ENCODE measurements around the gene MYO5B. TPM values are rescaled to one million over a fixed set of nuclear protein-coding genes. Genes with fewer than 3 reads are reported as not detected.
A peak's percentile ranks its signal among the peaks of the same experiment; 100 is the strongest.
"Not testable (repeated sequence)": the region's sequence is repeated elsewhere in the genome, so short reads cannot be mapped to it uniquely, and the experiment has no call there.

The MYO5B gene
- 10 to 100 TPM in 1 of 2 donors, 1 to 10 TPM in 1; 5.4 to 23.4 TPM for total RNA-seq
- polyA plus RNA-seq: 10 to 100 TPM; 10.3 to 12.4 TPM

DNA sequence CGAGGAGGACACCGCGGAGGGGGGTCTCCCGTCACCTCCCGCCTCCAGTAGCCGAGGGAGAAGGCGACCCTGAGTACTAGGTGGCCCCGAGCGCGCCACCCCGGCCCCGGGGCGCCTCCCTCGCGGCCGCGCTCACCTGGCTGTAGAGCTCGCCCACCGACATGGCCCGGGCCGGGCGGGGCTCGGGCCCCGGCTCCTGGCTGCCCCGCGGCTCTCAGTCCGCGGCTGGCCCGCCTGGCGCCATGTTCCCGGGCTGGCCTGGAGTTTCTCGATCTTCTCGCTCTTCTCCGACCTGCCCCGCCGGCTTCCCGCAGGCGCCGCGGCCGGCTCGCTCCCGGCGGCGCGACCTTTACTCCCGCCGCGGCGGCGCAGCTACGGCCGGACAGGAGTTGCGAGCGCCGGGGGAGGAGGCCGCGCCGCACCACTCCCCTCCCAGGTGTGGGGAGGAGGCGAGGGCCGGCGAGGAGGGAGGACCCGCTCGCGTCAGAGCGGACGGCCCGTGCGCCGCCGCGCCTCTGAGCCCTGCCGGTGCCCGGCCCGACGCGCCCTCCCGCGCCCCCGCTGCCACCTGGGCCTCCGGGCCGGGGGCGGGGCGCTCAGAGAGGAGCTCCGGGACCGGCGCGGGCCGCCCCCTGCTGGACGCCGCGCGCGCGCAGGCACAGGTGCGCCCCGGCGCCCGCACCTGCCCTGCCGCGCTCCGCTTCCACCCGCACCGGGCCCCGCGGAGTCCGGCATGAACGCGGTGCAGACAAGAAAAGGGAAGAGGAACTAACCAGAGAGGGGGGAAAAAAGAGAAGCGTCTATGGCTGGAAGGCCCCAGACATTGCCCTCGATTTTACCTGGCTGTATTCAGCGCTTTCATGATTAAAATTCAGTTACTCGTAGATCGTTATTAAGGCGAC lies at the start of gene MYO5B:
MYO5B (minus strand) TSS at position 517 of the 902 bp plus-strand sequence; CDS start at position 163, 354 bp downstream.
- Histone ChIP-seq H3K9ac (ENCODE audit: low read depth in 1 of 2, low read length in 2 of 2) (peak within 1 kb of the TSS; percentile 28 to 40), H3K27me3 (ENCODE audit: control insufficient read depth in 4 of 4, insufficient read depth in 4 of 4, low read length in 3 of 4) (no peaks in the 10 kb centered on the region), H3K9me3 (ENCODE audit: control insufficient read depth in 4 of 4, low read length in 3 of 4) (no peaks in the 10 kb centered on the region), H3K27ac (ENCODE audit: low read depth in 1 of 2, low read length in 2 of 2) (peak within 1 kb of the TSS; percentile 39 to 47), H3K4me3 (ENCODE audit: low read depth in 1 of 3, low read length in 3 of 3) (peak within 1 kb of the TSS; percentile 77 to 89 (median 88)), H3K36me3 (ENCODE audit: control insufficient read depth in 4 of 4, insufficient read depth in 3 of 4, low read depth in 1 of 4, low read length in 3 of 4) (no peaks in the 10 kb centered on the region), H3K4me1 (ENCODE audit: control insufficient read depth in 4 of 4, insufficient read depth in 4 of 4, low read length in 3 of 4) (peaks cover 2 to 18% (median 11%) of the 10 kb centered on the region in 4 donors)
- TF ChIP-seq EGR1 (IDR thresholded peaks at IDR 0.05; ENCODE audit: low read depth in 2 of 2) (peak in 1 of 2 donors; percentile 18), SP1 (IDR thresholded peaks at IDR 0.05) (no peak), HNF4A (conservative IDR thresholded peaks at IDR 0.05) (no peak), RAD21 (IDR thresholded peaks at IDR 0.05) (peak in 1 of 2 donors; percentile 46)
- TF ChIP-seq, protein P1, sequence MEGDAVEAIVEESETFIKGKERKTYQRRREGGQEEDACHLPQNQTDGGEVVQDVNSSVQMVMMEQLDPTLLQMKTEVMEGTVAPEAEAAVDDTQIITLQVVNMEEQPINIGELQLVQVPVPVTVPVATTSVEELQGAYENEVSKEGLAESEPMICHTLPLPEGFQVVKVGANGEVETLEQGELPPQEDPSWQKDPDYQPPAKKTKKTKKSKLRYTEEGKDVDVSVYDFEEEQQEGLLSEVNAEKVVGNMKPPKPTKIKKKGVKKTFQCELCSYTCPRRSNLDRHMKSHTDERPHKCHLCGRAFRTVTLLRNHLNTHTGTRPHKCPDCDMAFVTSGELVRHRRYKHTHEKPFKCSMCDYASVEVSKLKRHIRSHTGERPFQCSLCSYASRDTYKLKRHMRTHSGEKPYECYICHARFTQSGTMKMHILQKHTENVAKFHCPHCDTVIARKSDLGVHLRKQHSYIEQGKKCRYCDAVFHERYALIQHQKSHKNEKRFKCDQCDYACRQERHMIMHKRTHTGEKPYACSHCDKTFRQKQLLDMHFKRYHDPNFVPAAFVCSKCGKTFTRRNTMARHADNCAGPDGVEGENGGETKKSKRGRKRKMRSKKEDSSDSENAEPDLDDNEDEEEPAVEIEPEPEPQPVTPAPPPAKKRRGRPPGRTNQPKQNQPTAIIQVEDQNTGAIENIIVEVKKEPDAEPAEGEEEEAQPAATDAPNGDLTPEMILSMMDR (IDR thresholded peaks at IDR 0.05; ENCODE audit: low read depth, low read length, missing input control): peak; percentile 69
- peak; percentile 59 for DNase-seq (ENCODE audit: low spot score)
- under 1% methylated on average over 115 of the region's 115 CpGs for WGBS

DNA sequence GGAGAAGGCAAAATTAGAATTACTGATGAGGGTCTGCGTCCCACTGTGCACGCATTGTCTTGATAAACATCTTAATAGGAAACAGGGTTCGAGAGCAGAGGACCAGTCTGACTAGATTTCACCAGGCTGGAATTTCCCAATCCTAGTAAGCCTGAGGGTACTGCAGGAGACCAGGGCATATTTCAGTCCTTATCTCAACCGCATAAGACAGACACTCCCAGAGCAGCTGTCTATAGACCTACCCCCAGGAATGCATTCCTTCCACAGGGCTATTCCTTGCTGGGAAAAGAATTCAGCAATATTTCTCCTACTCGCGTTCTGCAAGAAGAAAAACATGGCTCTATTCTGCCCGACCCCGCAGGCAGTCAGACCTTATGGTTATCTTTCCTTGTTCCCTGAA lies 46.8 kb upstream of the MYO5B start:
- H3K9me3 ChIP-seq (ENCODE audit: control insufficient read depth in 4 of 4, low read length in 3 of 4); H3K36me3 ChIP-seq (ENCODE audit: control insufficient read depth in 4 of 4, insufficient read depth in 3 of 4, low read depth in 1 of 4, low read length in 3 of 4); DNase-seq (ENCODE audit: low spot score); H3K4me1 ChIP-seq (ENCODE audit: control insufficient read depth in 4 of 4, insufficient read depth in 4 of 4, low read length in 3 of 4); H3K27me3 ChIP-seq (ENCODE audit: control insufficient read depth in 4 of 4, insufficient read depth in 4 of 4, low read length in 3 of 4); H3K4me3 ChIP-seq (ENCODE audit: low read depth in 1 of 3, low read length in 3 of 3); H3K27ac ChIP-seq (ENCODE audit: low read depth in 1 of 2, low read length in 2 of 2); H3K9ac ChIP-seq (ENCODE audit: low read depth in 1 of 2, low read length in 2 of 2): not testable (repeated sequence)
- WGBS: 78% methylated on average over 8 of the region's 8 CpGs

DNA sequence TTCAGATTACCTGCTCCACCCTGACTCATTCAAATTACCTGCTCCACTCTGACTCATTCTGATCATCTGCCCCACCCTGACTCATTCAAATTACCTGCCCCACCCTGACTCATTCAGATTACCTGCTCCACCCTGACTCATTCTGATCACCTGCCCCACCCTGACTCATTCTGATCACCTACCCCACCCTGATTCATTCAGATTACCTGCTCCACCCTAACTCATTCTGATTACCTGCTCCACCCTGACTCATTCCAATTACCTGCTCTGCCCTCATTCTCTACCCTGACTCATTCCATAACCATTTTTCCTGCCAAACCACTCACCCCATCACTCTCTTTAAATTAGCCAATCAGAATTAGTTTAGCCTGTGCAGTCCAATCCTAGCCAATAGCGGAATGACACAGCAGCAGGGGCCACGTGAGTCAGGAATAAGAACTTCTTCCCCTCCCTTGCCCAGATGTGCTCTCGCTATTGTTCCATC lies 45.2 kb upstream of the MYO5B start:
- no peak for DNase-seq (ENCODE audit: low spot score)
- H3K4me1 ChIP-seq (ENCODE audit: control insufficient read depth in 4 of 4, insufficient read depth in 4 of 4, low read length in 3 of 4): no peaks in the 10 kb centered on the region
- H3K27ac ChIP-seq (ENCODE audit: low read depth in 1 of 2, low read length in 2 of 2): no peak overlapping the region
- H3K4me3 ChIP-seq (ENCODE audit: low read depth in 1 of 3, low read length in 3 of 3): no peak overlapping the region
- H3K36me3 ChIP-seq (ENCODE audit: control insufficient read depth in 4 of 4, insufficient read depth in 3 of 4, low read depth in 1 of 4, low read length in 3 of 4): no peaks in the 10 kb centered on the region
- H3K9me3 ChIP-seq (ENCODE audit: control insufficient read depth in 4 of 4, low read length in 3 of 4): no peaks in the 10 kb centered on the region
- WGBS: 90% methylated on average over 3 of the region's 3 CpGs
- no peak overlapping the region for H3K9ac ChIP-seq (ENCODE audit: low read depth in 1 of 2, low read length in 2 of 2)
- H3K27me3 ChIP-seq (ENCODE audit: control insufficient read depth in 4 of 4, insufficient read depth in 4 of 4, low read length in 3 of 4): no peaks in the 10 kb centered on the region
- TF ChIP-seq TAF1 (conservative IDR thresholded peaks at IDR 0.05): no peak
- no peak for TF ChIP-seq HNF4A (conservative IDR thresholded peaks at IDR 0.05)
- no peak for TF ChIP-seq FOXA2 (IDR thresholded peaks at IDR 0.05)
- TF ChIP-seq RAD21 (IDR thresholded peaks at IDR 0.05): no peak
- TF ChIP-seq NR2F2 (IDR thresholded peaks at IDR 0.05): no peak
- no peak for TF ChIP-seq SP1 (IDR thresholded peaks at IDR 0.05)
- no peak for TF ChIP-seq EGR1 (IDR thresholded peaks at IDR 0.05; ENCODE audit: low read depth in 2 of 2)
- no peak for TF ChIP-seq HNF4G (IDR thresholded peaks at IDR 0.05)
- TF ChIP-seq, protein P2, sequence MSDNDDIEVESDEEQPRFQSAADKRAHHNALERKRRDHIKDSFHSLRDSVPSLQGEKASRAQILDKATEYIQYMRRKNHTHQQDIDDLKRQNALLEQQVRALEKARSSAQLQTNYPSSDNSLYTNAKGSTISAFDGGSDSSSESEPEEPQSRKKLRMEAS (IDR thresholded peaks at IDR 0.05): no peak
- TF ChIP-seq, protein P3, sequence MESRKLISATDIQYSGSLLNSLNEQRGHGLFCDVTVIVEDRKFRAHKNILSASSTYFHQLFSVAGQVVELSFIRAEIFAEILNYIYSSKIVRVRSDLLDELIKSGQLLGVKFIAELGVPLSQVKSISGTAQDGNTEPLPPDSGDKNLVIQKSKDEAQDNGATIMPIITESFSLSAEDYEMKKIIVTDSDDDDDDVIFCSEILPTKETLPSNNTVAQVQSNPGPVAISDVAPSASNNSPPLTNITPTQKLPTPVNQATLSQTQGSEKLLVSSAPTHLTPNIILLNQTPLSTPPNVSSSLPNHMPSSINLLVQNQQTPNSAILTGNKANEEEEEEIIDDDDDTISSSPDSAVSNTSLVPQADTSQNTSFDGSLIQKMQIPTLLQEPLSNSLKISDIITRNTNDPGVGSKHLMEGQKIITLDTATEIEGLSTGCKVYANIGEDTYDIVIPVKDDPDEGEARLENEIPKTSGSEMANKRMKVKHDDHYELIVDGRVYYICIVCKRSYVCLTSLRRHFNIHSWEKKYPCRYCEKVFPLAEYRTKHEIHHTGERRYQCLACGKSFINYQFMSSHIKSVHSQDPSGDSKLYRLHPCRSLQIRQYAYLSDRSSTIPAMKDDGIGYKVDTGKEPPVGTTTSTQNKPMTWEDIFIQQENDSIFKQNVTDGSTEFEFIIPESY (IDR thresholded peaks at IDR 0.05): no peak
- TF ChIP-seq, protein P4, sequence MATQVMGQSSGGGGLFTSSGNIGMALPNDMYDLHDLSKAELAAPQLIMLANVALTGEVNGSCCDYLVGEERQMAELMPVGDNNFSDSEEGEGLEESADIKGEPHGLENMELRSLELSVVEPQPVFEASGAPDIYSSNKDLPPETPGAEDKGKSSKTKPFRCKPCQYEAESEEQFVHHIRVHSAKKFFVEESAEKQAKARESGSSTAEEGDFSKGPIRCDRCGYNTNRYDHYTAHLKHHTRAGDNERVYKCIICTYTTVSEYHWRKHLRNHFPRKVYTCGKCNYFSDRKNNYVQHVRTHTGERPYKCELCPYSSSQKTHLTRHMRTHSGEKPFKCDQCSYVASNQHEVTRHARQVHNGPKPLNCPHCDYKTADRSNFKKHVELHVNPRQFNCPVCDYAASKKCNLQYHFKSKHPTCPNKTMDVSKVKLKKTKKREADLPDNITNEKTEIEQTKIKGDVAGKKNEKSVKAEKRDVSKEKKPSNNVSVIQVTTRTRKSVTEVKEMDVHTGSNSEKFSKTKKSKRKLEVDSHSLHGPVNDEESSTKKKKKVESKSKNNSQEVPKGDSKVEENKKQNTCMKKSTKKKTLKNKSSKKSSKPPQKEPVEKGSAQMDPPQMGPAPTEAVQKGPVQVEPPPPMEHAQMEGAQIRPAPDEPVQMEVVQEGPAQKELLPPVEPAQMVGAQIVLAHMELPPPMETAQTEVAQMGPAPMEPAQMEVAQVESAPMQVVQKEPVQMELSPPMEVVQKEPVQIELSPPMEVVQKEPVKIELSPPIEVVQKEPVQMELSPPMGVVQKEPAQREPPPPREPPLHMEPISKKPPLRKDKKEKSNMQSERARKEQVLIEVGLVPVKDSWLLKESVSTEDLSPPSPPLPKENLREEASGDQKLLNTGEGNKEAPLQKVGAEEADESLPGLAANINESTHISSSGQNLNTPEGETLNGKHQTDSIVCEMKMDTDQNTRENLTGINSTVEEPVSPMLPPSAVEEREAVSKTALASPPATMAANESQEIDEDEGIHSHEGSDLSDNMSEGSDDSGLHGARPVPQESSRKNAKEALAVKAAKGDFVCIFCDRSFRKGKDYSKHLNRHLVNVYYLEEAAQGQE (IDR thresholded peaks at IDR 0.05): no peak
- TF ChIP-seq FOXA1 (IDR thresholded peaks at IDR 0.05): no peak
- TF ChIP-seq GABPA (IDR thresholded peaks at IDR 0.05 in 1 of 2, conservative IDR thresholded peaks at IDR 0.05 in 1 of 2): no peak
- no peak for TF ChIP-seq RXRA (IDR thresholded peaks at IDR 0.05)
- TF ChIP-seq YY1 (IDR thresholded peaks at IDR 0.05): no peak
- TF ChIP-seq, protein P1 (IDR thresholded peaks at IDR 0.05; ENCODE audit: low read depth, low read length, missing input control): no peak

All from liver (tissue), 9 donors.